Measurements from ENCODE around the gene BPGM. TPM values are rescaled to one million over a fixed set of nuclear protein-coding genes. Genes with fewer than 3 reads are reported as not detected.
A peak's percentile ranks its signal among the peaks of the same experiment; 100 is the strongest.

BPGM gene
- total RNA-seq, 4 donors from 2014 or later, result 9.8 to 13.3 (median 12.5) TPM

DNA sequence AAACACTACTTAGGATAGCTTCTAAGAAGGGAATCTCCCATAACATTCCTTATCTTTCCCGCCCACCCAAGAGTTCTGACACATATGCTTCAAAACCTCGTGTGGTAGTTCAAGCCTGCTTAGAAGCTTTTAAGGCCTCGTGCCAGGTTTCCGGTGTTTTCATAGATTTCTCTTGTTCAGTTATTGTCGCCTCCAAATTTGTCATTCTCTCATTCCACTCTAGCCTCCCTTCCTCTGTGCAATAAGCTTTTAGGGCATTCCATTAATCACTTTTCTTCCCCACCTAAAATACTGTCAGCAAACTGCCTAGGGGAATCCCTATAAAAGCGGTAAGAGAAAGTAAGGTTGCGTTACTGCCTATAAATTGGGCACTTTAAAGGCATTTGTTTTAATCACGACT lies 718 bp upstream of the BPGM start:
- 0% methylated on average over 8 of the region's 8 CpGs for WGBS
- H3K27ac ChIP-seq, result peak overlapping the region; percentile 80
- peak overlapping the region; percentile 68 for H3K4me3 ChIP-seq
- H3K36me3 ChIP-seq, result no peaks in the 10 kb centered on the region
- no peaks in the 10 kb centered on the region for H3K9me3 ChIP-seq
- H3K27me3 ChIP-seq, result no peaks in the 10 kb centered on the region
- no peak for TF ChIP-seq EP300 (IDR thresholded peaks at IDR 0.05)
- TF ChIP-seq POLR2AphosphoS5 (IDR thresholded peaks at IDR 0.05), result no peak
- no peak for TF ChIP-seq POLR2A (IDR thresholded peaks at IDR 0.05)
- TF ChIP-seq, protein P1, sequence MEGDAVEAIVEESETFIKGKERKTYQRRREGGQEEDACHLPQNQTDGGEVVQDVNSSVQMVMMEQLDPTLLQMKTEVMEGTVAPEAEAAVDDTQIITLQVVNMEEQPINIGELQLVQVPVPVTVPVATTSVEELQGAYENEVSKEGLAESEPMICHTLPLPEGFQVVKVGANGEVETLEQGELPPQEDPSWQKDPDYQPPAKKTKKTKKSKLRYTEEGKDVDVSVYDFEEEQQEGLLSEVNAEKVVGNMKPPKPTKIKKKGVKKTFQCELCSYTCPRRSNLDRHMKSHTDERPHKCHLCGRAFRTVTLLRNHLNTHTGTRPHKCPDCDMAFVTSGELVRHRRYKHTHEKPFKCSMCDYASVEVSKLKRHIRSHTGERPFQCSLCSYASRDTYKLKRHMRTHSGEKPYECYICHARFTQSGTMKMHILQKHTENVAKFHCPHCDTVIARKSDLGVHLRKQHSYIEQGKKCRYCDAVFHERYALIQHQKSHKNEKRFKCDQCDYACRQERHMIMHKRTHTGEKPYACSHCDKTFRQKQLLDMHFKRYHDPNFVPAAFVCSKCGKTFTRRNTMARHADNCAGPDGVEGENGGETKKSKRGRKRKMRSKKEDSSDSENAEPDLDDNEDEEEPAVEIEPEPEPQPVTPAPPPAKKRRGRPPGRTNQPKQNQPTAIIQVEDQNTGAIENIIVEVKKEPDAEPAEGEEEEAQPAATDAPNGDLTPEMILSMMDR (IDR thresholded peaks at IDR 0.05), result no peak
- peaks cover 21% of the 10 kb centered on the region for H3K4me1 ChIP-seq
- DNase-seq (ENCODE audit: low spot score in 2 of 2), result no peak

- Histone ChIP-seq H3K27me3 (no peaks in the 10 kb centered on the region), H3K9me3 (no peaks in the 10 kb centered on the region), H3K27ac (no peak overlapping the region), H3K4me3 (no peak overlapping the region), H3K36me3 (no peaks in the 10 kb centered on the region), H3K4me1 (peaks cover 21% of the 10 kb centered on the region)
- TF ChIP-seq POLR2AphosphoS5 (IDR thresholded peaks at IDR 0.05) (no peak), EP300 (IDR thresholded peaks at IDR 0.05) (no peak), POLR2A (IDR thresholded peaks at IDR 0.05) (no peak)
- no peak for DNase-seq (ENCODE audit: low spot score in 2 of 2)
- WGBS, result 88% methylated on average over 6 of the region's 6 CpGs
These were observed 1.8 kb downstream of the BPGM start for GRCh38 chr7:134648456-134648855.

DNA sequence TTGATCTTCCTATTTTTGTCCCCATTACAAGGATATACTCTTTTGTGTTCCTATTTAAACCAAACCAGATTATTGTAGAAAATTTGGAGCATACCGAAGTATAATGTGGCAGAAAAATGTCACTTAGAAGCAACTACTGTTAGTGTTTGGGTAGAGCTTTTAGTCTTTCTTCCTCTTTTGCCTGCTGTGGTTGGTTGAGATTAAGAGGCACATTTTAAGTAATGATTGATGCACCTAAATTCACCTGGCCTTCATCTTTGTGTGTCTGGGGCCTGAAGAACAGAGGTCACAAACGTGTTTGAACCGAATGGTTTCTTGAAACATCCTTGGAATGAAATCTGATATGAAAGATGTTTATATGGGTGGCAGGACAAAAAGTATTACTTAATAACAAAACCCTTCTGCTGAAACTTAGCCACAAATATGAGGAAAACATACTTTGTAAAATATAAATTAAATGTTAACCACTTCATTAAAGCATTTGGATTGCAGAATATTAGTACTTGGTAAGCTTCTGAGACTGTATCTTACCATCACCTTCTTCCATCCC lies 2.6 kb downstream of the BPGM start:
- Histone ChIP-seq H3K9me3 (no peaks in the 10 kb centered on the region), H3K4me1 (peaks cover 21% of the 10 kb centered on the region), H3K36me3 (no peaks in the 10 kb centered on the region), H3K27me3 (no peaks in the 10 kb centered on the region), H3K4me3 (no peak overlapping the region), H3K27ac (no peak overlapping the region)
- no peak for TF ChIP-seq POLR2AphosphoS5 (IDR thresholded peaks at IDR 0.05)
- TF ChIP-seq POLR2A (IDR thresholded peaks at IDR 0.05), result no peak
- TF ChIP-seq, protein P1 (IDR thresholded peaks at IDR 0.05), result no peak
- DNase-seq (ENCODE audit: low spot score in 2 of 2), result no peak
- WGBS, result 40% methylated on average over 3 of the region's 3 CpGs

- TF ChIP-seq EP300 (IDR thresholded peaks at IDR 0.05) (no peak), POLR2AphosphoS5 (IDR thresholded peaks at IDR 0.05) (no peak), POLR2A (IDR thresholded peaks at IDR 0.05) (no peak)
- TF ChIP-seq, protein P1 (IDR thresholded peaks at IDR 0.05), result no peak
- Histone ChIP-seq H3K9me3 (no peaks in the 10 kb centered on the region), H3K27ac (no peak overlapping the region), H3K4me1 (peaks cover 8% of the 10 kb centered on the region), H3K36me3 (no peaks in the 10 kb centered on the region), H3K4me3 (no peak overlapping the region), H3K27me3 (no peaks in the 10 kb centered on the region)
- WGBS, result 72% methylated on average over 4 of the region's 4 CpGs
- DNase-seq (ENCODE audit: low spot score in 2 of 2), result no peak
These were observed 5.3 kb downstream of the BPGM start for GRCh38 chr7:134651991-134652390.

GRCh38 chr7:134654104-134654775 lies 7.6 kb downstream of the BPGM start:
- no peak for TF ChIP-seq EP300 (IDR thresholded peaks at IDR 0.05)
- no peak for TF ChIP-seq POLR2AphosphoS5 (IDR thresholded peaks at IDR 0.05)
- no peak for TF ChIP-seq POLR2A (IDR thresholded peaks at IDR 0.05)
- TF ChIP-seq, protein P1 (IDR thresholded peaks at IDR 0.05), result no peak
- DNase-seq (ENCODE audit: low spot score in 2 of 2), result no peak
- Histone ChIP-seq H3K9me3 (no peaks in the 10 kb centered on the region), H3K4me3 (no peak overlapping the region), H3K36me3 (no peaks in the 10 kb centered on the region), H3K27me3 (no peaks in the 10 kb centered on the region), H3K27ac (no peak overlapping the region), H3K4me1 (no peaks in the 10 kb centered on the region)
- WGBS, result 45% methylated on average over 4 of the region's 4 CpGs

Data from suprapubic skin (tissue), 4 donors.